IMR-90 (cell line): ENCODE measurements around the gene DICER1. TPM values are rescaled to one million over a fixed set of nuclear protein-coding genes. Genes with fewer than 3 reads are reported as not detected.

Experiments
- ATAC-seq: fragments of 200-7000 bp; cut with Tn5 transposase; 2 replicates; pipeline ENCODE4 v1.9.1; 2020; ENCODE audit warnings: low read depth, mild to moderate bottlenecking, moderate library complexity
- BruUV-seq: library from RNA; stranded (reverse); fragments of 400-500 nt; replicated peaks from 2 replicates; lab custom pipeline; 2021; lab: Mats Ljungman, UMichigan
- CTCF ChIA-PET: fragments of 300-600 bp; formaldehyde crosslinking; extraction: SDS; loops from one replicate; lab custom pipeline; 2021; ENCODE audit warnings: antibody characterized with exemption; lab: Yijun Ruan, JAX
- POLR2A ChIA-PET: fragments of 300-600 bp; sonication (Branson Sonifier 250); formaldehyde crosslinking; loops from one replicate; lab custom pipeline; 2022; ENCODE audit warnings: antibody characterized with exemption; ENCODE audit not compliant: unreplicated experiment; lab: Charles Lee
- DNase-seq: peaks from one replicate; pipeline ENCODE4 v3.0.0; 2013
- H2AFZ ChIP-seq: replicated peaks from 2 replicates; pipeline ENCODE3; 2013; ENCODE audit warnings: low read length, mild to moderate bottlenecking; ENCODE audit not compliant: poor library complexity
- H2AK5ac ChIP-seq: 2 replicates; pipeline ENCODE4 v1.6.1; 2013; ENCODE audit warnings: low read depth, low read length, inconsistent platforms
- H2AK9ac ChIP-seq: replicated peaks from 2 replicates; pipeline ENCODE3; 2013; ENCODE audit warnings: mild to moderate bottlenecking, low read depth, low read length, moderate library complexity; ENCODE audit not compliant: poor library complexity
- H2BK120ac ChIP-seq: 2 replicates; pipeline ENCODE4 v1.6.1; 2013; ENCODE audit warnings: low read depth, low read length, inconsistent platforms
- H2BK15ac ChIP-seq: 3 replicates; pipeline ENCODE4 v1.6.1; 2013; ENCODE audit warnings: low read depth, low read length, inconsistent platforms
- H2BK20ac ChIP-seq: 2 replicates; pipeline ENCODE4 v1.6.1; 2013; ENCODE audit warnings: low read depth, mild to moderate bottlenecking, inconsistent platforms, low read length, moderate library complexity
- H2BK5ac ChIP-seq: 2 replicates; pipeline ENCODE4 v1.6.1; 2013; ENCODE audit warnings: mild to moderate bottlenecking, low read depth, low read length, inconsistent platforms; ENCODE audit not compliant: poor library complexity, severe bottlenecking
- H3K14ac ChIP-seq: replicated peaks from 2 replicates; pipeline ENCODE4 v1.6.1; 2013; ENCODE audit warnings: low read depth, low read length, inconsistent platforms
- H3K18ac ChIP-seq: 2 replicates; pipeline ENCODE4 v1.6.1; 2013; ENCODE audit warnings: low read depth, low read length, control low read depth
- H3K23ac ChIP-seq: 2 replicates; pipeline ENCODE4 v1.6.1; 2013; ENCODE audit warnings: low read depth, low read length, inconsistent platforms
- H3K27ac ChIP-seq: 2 replicates; pipeline ENCODE4 v1.5.1; 2013; ENCODE audit warnings: mild to moderate bottlenecking, control low read depth, low read length; ENCODE audit not compliant: insufficient read depth
- H3K27me3 ChIP-seq: 2 replicates; pipeline ENCODE4 v1.6.1; 2013; ENCODE audit warnings: low read length; ENCODE audit not compliant: control insufficient read depth, insufficient read depth
- H3K36me3 ChIP-seq: 2 replicates; pipeline ENCODE4 v1.6.1; 2013; ENCODE audit warnings: low read length, mixed read lengths; ENCODE audit not compliant: control insufficient read depth, insufficient read depth
- H3K4ac ChIP-seq: 2 replicates; pipeline ENCODE4 v1.6.1; 2013; ENCODE audit warnings: low read depth, low read length, inconsistent platforms
- H3K4me1 ChIP-seq: 2 replicates; pipeline ENCODE4 v1.6.1; 2013; ENCODE audit warnings: low read length, mixed read lengths; ENCODE audit not compliant: control insufficient read depth, insufficient read depth
- H3K4me2 ChIP-seq: 2 replicates; pipeline ENCODE4 v1.6.1; 2013; ENCODE audit warnings: low read depth, mild to moderate bottlenecking, control low read depth, low read length, moderate library complexity
- H3K4me3 ChIP-seq: 2 replicates; pipeline ENCODE4 v1.5.1; 2013; ENCODE audit warnings: low read depth, mild to moderate bottlenecking, control low read depth, low read length, moderate library complexity; ENCODE audit not compliant: insufficient read depth
- H3K56ac ChIP-seq: 2 replicates; pipeline ENCODE4 v1.6.1; 2013; ENCODE audit warnings: low read length, inconsistent platforms; ENCODE audit not compliant: insufficient read depth; ENCODE audit errors: extremely low read depth
- H3K79me1 ChIP-seq, 2 experiments: 2 replicates each; pipeline ENCODE4 v1.6.1; 2013; ENCODE audit warnings: low read length in 2 of 2, inconsistent platforms in 1 of 2, low read depth in 1 of 2
- H3K9ac ChIP-seq: 2 replicates; pipeline ENCODE4 v1.6.1; 2013; ENCODE audit warnings: low read depth, low read length, control low read depth
- H3K9me1 ChIP-seq: 2 replicates; pipeline ENCODE4 v1.6.1; 2013; ENCODE audit warnings: low read length, inconsistent platforms; ENCODE audit not compliant: insufficient read depth
- H3K9me3 ChIP-seq: 2 replicates; pipeline ENCODE4 v1.6.1; 2013; ENCODE audit warnings: low read length; ENCODE audit not compliant: control insufficient read depth, insufficient read depth
- H4K20me1 ChIP-seq: 2 replicates; pipeline ENCODE4 v1.6.1; 2013; ENCODE audit warnings: low read length, inconsistent platforms; ENCODE audit not compliant: insufficient read depth
- H4K5ac ChIP-seq: 2 replicates; pipeline ENCODE4 v1.6.1; 2013; ENCODE audit warnings: mild to moderate bottlenecking, low read depth, low read length, control low read depth
- H4K8ac ChIP-seq, 2 experiments: 2 replicates each; pipeline ENCODE4 v1.6.1; 2013; ENCODE audit warnings: low read depth in 2 of 2, low read length in 2 of 2, control low read depth in 1 of 2, inconsistent platforms in 1 of 2
- H4K91ac ChIP-seq: 2 replicates; pipeline ENCODE4 v1.6.1; 2013; ENCODE audit warnings: low read depth, low read length, inconsistent platforms; ENCODE audit not compliant: insufficient read depth
- CEBPB ChIP-seq: IDR thresholded peaks from 2 replicates; pipeline ENCODE4 v1.6.1; 2012; ENCODE audit warnings: low read depth, low read length, improper control_type of control experiment
- FOS ChIP-seq: fragments of 150-350 bp; IDR thresholded peaks from 2 replicates; pipeline ENCODE4 v1.6.1; 2016; ENCODE audit warnings: low read depth, low read length
- MAFK ChIP-seq: IDR thresholded peaks from 2 replicates; pipeline ENCODE4 v1.6.1; 2012; ENCODE audit warnings: low read depth, low read length, improper control_type of control experiment
- MXI1 ChIP-seq: IDR thresholded peaks from 2 replicates; pipeline ENCODE4 v1.6.1; 2012; ENCODE audit warnings: low read depth, mild to moderate bottlenecking, low read length, moderate library complexity, borderline replicate concordance
- NFE2L2 ChIP-seq: fragments of 150-350 bp; IDR thresholded peaks from 2 replicates; pipeline ENCODE4 v1.6.1; 2016; ENCODE audit warnings: low read depth, mild to moderate bottlenecking, low read length
- USF2 ChIP-seq: fragments of 150-350 bp; IDR thresholded peaks from 2 replicates; pipeline ENCODE4 v1.6.1; 2017; ENCODE audit warnings: mild to moderate bottlenecking, antibody characterized with exemption, low read length, low read depth
- WGBS, 2 experiments: methylation state at CpG; one replicate each; pipeline versions ENCODE4 v1.1.5 to v1.1.7; 2013; ENCODE audit warnings: missing lambda C conversion rate in 2 of 2; ENCODE audit not compliant: insufficient read length in 1 of 2; ENCODE audit errors: extremely low coverage in 2 of 2; 5-methylcytosine and 5-hydroxymethylcytosine counted together
- dilution Hi-C: fragments of 300-500 bp; cut with HindIII; formaldehyde crosslinking; loops from one replicate; pipeline ENCODE4 v1.14.3; 2018; ENCODE audit warnings: low sequenced_read_pairs; ENCODE audit not compliant: unreplicated experiment
- in situ Hi-C: fragments of 300-500 bp; cut with MboI; formaldehyde crosslinking; loops from 3 replicates; pipeline ENCODE4 v1.14.3; 2019; ENCODE audit warnings: low sequenced_read_pairs, inconsistent platforms, mixed read lengths
- intact Hi-C: fragments of 100-400 bp; cut with micrococcal nuclease; formaldehyde crosslinking; loops from 2 replicates; pipeline ENCODE4 v1.10.0; 2022
- polyA plus RNA-seq, 3 experiments: library from polyadenylated mRNA; depleted of rRNA; stranded (reverse); fragments of >200 nt; gene quantifications; 2 replicates each; pipeline ENCODE4 v1.2.3, GENCODE V29; 2012; ENCODE audit warnings: low replicate concordance in 1 of 3
- total RNA-seq: library from RNA; depleted of rRNA; stranded (reverse); fragments of >200 nt; gene quantifications from 2 replicates; pipeline ENCODE4 v1.2.3, GENCODE V29; 2012

The DICER1 gene
- total and polyA plus RNA-seq, 2 of the 4 experiments (the other 2 are of a cell fraction) = 9.7 to 49.5 TPM

GRCh38 chr14:95071649-95072280 lies 85.6 kb downstream of the DICER1 start:
- Histone ChIP-seq H4K91ac (no peak overlapping the region), H3K18ac (no peak overlapping the region), H3K4ac (no peak overlapping the region), H3K4me2 (no peak overlapping the region), H3K9ac (no peak overlapping the region), H3K56ac (no peak overlapping the region), H3K4me1 (no peaks in the 10 kb centered on the region), H2AFZ (no peak overlapping the region), H3K4me3 (no peak overlapping the region), H2AK5ac (no peak overlapping the region), H3K14ac (no peak overlapping the region), H2BK120ac (no peak overlapping the region), H2BK5ac (no peak overlapping the region), H3K36me3 (no peaks in the 10 kb centered on the region), H3K27me3 (peaks cover 28% of the 10 kb centered on the region), H3K23ac (no peak overlapping the region), H4K8ac (no peak overlapping the region), H3K27ac (no peak overlapping the region), H3K79me1 (no peaks in the 10 kb centered on the region), H4K5ac (no peak overlapping the region), H2AK9ac (no peak overlapping the region), H3K9me3 (peaks cover 2% of the 10 kb centered on the region; the same call in 1 of the 2 replicates), H3K9me1 (no peaks in the 10 kb centered on the region), H4K20me1 (no peaks in the 10 kb centered on the region), H2BK20ac (no peak overlapping the region), H2BK15ac (no peak overlapping the region)
- no peak for DNase-seq
- TF ChIP-seq CEBPB = no peak
- no peak for TF ChIP-seq MXI1
- TF ChIP-seq USF2 = no peak
- no peak for TF ChIP-seq MAFK
- TF ChIP-seq FOS = no peak
- TF ChIP-seq NFE2L2 = no peak
- intact Hi-C loops (no loop called here), dilution Hi-C loops (no loop called here), in situ Hi-C loops (no loop called here)
- no TSS peak for BruUV-seq
- no peak for ATAC-seq
- ChIA-PET POLR2A (no interaction called here), CTCF (interaction anchor here (0.6 kb wide), 1 partner anchor 88 kb away, joined by 4 read pairs; no protein-coding TSS in a partner anchor)
- 83% methylated on average over 4 of the region's 19 CpGs; no CpG with 5 or more reads in 1 of the 2 experiments for WGBS, 2 experiments
